ENCODE measurements around the gene CAMTA2. TPM values are rescaled to one million over a fixed set of nuclear protein-coding genes. Genes with fewer than 3 reads are reported as not detected.

CAMTA2 gene
- total and polyA plus RNA-seq, 2 experiments from 2014 or later = 4.4 to 8.7 TPM

DNA sequence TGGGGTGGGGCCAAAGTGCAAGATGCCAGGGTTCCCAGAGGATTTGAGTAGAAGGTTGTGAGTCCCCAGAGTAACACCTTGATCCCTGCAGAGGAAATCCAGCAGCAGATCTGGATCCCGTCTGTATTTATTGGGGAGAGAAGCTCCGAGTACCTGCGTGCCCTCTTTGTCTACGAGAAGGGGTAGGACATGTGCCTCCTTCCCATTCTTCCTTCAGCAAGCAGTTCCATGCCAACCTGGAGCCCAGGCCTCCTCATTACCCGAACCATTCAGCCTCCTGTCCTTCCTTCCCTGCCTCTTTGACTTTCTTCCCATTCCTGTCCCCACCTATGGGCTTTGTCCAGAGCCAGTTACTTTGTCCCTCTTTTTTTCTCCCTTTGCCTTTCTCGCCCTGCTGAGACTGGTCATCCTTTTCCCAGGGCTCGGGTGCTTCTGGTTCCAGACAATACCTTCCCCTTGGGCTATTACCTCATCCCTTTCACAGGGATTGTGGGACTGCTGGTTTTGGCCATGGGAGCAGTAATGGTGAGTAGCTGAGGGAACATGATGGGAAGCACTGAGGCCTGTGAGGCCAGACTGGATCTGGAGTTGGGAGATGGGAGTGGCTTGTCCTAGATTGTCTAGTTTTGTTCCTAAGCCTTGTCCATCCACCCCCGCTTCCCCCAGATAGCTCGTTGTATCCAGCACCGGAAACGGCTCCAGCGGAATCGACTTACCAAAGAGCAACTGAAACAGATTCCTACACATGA, 44.5 kb downstream of the CAMTA2 start:
- Histone ChIP-seq H3K9me2 (ENCODE audit: insufficient read depth) (no peaks in the 10 kb centered on the region), H3K36me3 (ENCODE audit: insufficient read depth) (peaks cover 21% of the 10 kb centered on the region), H3K4me1 (ENCODE audit: insufficient read depth) (peaks cover 41% of the 10 kb centered on the region), H3K27ac (ENCODE audit: low read depth) (peak overlapping the region; percentile 100), H3K4me2 (no peak overlapping the region), H3K4me3 (no peak overlapping the region), H3K27me3 (ENCODE audit: insufficient read depth) (no peaks in the 10 kb centered on the region), H3F3A (replicated peaks; ENCODE audit: low read depth) (peaks cover 66% of the 10 kb centered on the region), H2AFZ (no peak overlapping the region), H4K20me1 (replicated peaks; ENCODE audit: insufficient read depth) (peaks cover 34% of the 10 kb centered on the region), H3K79me2 (replicated peaks; ENCODE audit: insufficient read depth) (peaks cover 65% of the 10 kb centered on the region)
- H3K27ac Mint-ChIP-seq = no peak overlapping the region
- H3K9me3 Mint-ChIP-seq = no peaks in the 10 kb centered on the region; the same call in 2 of the 3 replicates
- H3K4me3 Mint-ChIP-seq = peak overlapping the region; percentile 19; the same call in 1 of the 3 replicates
- H3K27me3 Mint-ChIP-seq (ENCODE audit: insufficient read depth, low read depth, poor library complexity) = peaks cover 32% of the 10 kb centered on the region
- peaks cover 86% of the 10 kb centered on the region for H3K36me3 Mint-ChIP-seq (ENCODE audit: low read depth)
- H3K4me1 Mint-ChIP-seq = peaks cover 49% of the 10 kb centered on the region
- TF ChIP-seq JUNB (IDR thresholded peaks at IDR 0.05; ENCODE audit: unreplicated experiment) (no peak), EZH2phosphoT487 (IDR thresholded peaks at IDR 0.05; ENCODE audit: unreplicated experiment) (no peak), CREB1 (CRISPR knock-in tag; IDR thresholded peaks at IDR 0.05; ENCODE audit: low read depth) (no peak), ZNF331 (CRISPR knock-in tag; IDR thresholded peaks at IDR 0.05; ENCODE audit: low read depth) (no peak), STAT1 (IDR thresholded peaks at IDR 0.05; ENCODE audit: unreplicated experiment) (no peak), EZH2 (IDR thresholded peaks at IDR 0.05; ENCODE audit: low read depth, unreplicated experiment) (no peak), NANOG (IDR thresholded peaks at IDR 0.05; ENCODE audit: borderline replicate concordance) (no peak), POLR2AphosphoS5 (IDR thresholded peaks at IDR 0.05; ENCODE audit: low read depth) (no peak), ZNF114 (CRISPR knock-in tag; IDR thresholded peaks at IDR 0.05) (no peak)
- TF ChIP-seq, protein P1, sequence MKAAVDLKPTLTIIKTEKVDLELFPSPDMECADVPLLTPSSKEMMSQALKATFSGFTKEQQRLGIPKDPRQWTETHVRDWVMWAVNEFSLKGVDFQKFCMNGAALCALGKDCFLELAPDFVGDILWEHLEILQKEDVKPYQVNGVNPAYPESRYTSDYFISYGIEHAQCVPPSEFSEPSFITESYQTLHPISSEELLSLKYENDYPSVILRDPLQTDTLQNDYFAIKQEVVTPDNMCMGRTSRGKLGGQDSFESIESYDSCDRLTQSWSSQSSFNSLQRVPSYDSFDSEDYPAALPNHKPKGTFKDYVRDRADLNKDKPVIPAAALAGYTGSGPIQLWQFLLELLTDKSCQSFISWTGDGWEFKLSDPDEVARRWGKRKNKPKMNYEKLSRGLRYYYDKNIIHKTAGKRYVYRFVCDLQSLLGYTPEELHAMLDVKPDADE (IDR thresholded peaks at IDR 0.05) = no peak
- TF ChIP-seq, protein P2, sequence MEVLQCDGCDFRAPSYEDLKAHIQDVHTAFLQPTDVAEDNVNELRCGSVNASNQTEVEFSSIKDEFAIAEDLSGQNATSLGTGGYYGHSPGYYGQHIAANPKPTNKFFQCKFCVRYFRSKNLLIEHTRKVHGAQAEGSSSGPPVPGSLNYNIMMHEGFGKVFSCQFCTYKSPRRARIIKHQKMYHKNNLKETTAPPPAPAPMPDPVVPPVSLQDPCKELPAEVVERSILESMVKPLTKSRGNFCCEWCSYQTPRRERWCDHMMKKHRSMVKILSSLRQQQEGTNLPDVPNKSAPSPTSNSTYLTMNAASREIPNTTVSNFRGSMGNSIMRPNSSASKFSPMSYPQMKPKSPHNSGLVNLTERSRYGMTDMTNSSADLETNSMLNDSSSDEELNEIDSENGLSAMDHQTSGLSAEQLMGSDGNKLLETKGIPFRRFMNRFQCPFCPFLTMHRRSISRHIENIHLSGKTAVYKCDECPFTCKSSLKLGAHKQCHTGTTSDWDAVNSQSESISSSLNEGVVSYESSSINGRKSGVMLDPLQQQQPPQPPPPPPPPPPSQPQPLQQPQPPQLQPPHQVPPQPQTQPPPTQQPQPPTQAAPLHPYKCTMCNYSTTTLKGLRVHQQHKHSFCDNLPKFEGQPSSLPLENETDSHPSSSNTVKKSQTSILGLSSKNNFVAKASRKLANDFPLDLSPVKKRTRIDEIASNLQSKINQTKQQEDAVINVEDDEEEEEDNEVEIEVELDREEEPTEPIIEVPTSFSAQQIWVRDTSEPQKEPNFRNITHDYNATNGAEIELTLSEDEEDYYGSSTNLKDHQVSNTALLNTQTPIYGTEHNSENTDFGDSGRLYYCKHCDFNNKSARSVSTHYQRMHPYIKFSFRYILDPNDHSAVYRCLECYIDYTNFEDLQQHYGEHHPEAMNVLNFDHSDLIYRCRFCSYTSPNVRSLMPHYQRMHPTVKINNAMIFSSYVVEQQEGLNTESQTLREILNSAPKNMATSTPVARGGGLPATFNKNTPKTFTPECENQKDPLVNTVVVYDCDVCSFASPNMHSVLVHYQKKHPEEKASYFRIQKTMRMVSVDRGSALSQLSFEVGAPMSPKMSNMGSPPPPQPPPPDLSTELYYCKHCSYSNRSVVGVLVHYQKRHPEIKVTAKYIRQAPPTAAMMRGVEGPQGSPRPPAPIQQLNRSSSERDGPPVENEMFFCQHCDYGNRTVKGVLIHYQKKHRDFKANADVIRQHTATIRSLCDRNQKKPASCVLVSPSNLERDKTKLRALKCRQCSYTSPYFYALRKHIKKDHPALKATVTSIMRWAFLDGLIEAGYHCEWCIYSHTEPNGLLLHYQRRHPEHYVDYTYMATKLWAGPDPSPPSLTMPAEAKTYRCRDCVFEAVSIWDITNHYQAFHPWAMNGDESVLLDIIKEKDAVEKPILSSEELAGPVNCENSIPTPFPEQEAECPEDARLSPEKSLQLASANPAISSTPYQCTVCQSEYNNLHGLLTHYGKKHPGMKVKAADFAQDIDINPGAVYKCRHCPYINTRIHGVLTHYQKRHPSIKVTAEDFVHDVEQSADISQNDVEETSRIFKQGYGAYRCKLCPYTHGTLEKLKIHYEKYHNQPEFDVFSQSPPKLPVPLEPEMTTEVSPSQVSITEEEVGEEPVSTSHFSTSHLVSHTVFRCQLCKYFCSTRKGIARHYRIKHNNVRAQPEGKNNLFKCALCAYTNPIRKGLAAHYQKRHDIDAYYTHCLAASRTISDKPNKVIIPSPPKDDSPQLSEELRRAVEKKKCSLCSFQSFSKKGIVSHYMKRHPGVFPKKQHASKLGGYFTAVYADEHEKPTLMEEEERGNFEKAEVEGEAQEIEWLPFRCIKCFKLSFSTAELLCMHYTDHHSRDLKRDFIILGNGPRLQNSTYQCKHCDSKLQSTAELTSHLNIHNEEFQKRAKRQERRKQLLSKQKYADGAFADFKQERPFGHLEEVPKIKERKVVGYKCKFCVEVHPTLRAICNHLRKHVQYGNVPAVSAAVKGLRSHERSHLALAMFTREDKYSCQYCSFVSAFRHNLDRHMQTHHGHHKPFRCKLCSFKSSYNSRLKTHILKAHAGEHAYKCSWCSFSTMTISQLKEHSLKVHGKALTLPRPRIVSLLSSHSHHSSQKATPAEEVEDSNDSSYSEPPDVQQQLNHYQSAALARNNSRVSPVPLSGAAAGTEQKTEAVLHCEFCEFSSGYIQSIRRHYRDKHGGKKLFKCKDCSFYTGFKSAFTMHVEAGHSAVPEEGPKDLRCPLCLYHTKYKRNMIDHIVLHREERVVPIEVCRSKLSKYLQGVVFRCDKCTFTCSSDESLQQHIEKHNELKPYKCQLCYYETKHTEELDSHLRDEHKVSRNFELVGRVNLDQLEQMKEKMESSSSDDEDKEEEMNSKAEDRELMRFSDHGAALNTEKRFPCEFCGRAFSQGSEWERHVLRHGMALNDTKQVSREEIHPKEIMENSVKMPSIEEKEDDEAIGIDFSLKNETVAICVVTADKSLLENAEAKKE (CRISPR knock-in tag; IDR thresholded peaks at IDR 0.05) = no peak
- TF ChIP-seq, protein P3, sequence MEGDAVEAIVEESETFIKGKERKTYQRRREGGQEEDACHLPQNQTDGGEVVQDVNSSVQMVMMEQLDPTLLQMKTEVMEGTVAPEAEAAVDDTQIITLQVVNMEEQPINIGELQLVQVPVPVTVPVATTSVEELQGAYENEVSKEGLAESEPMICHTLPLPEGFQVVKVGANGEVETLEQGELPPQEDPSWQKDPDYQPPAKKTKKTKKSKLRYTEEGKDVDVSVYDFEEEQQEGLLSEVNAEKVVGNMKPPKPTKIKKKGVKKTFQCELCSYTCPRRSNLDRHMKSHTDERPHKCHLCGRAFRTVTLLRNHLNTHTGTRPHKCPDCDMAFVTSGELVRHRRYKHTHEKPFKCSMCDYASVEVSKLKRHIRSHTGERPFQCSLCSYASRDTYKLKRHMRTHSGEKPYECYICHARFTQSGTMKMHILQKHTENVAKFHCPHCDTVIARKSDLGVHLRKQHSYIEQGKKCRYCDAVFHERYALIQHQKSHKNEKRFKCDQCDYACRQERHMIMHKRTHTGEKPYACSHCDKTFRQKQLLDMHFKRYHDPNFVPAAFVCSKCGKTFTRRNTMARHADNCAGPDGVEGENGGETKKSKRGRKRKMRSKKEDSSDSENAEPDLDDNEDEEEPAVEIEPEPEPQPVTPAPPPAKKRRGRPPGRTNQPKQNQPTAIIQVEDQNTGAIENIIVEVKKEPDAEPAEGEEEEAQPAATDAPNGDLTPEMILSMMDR (conservative IDR thresholded peaks at IDR 0.05; ENCODE audit: low read depth in 2 of 2) = no peak
- TF ChIP-seq, protein P4, sequence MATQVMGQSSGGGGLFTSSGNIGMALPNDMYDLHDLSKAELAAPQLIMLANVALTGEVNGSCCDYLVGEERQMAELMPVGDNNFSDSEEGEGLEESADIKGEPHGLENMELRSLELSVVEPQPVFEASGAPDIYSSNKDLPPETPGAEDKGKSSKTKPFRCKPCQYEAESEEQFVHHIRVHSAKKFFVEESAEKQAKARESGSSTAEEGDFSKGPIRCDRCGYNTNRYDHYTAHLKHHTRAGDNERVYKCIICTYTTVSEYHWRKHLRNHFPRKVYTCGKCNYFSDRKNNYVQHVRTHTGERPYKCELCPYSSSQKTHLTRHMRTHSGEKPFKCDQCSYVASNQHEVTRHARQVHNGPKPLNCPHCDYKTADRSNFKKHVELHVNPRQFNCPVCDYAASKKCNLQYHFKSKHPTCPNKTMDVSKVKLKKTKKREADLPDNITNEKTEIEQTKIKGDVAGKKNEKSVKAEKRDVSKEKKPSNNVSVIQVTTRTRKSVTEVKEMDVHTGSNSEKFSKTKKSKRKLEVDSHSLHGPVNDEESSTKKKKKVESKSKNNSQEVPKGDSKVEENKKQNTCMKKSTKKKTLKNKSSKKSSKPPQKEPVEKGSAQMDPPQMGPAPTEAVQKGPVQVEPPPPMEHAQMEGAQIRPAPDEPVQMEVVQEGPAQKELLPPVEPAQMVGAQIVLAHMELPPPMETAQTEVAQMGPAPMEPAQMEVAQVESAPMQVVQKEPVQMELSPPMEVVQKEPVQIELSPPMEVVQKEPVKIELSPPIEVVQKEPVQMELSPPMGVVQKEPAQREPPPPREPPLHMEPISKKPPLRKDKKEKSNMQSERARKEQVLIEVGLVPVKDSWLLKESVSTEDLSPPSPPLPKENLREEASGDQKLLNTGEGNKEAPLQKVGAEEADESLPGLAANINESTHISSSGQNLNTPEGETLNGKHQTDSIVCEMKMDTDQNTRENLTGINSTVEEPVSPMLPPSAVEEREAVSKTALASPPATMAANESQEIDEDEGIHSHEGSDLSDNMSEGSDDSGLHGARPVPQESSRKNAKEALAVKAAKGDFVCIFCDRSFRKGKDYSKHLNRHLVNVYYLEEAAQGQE (IDR thresholded peaks at IDR 0.05; ENCODE audit: unreplicated experiment) = no peak
- ATAC-seq = no peak
- DNase-seq (ENCODE audit: low spot score) = no peak

Data from GM23338 (cell line).